ENCODE measurements around the gene LOXL3. TPM values are rescaled to one million over a fixed set of nuclear protein-coding genes. Genes with fewer than 3 reads are reported as not detected.

The LOXL3 gene
- total and polyA plus RNA-seq, 2 experiments from 2014 or later = 11.2 to 13.6 TPM

DNA sequence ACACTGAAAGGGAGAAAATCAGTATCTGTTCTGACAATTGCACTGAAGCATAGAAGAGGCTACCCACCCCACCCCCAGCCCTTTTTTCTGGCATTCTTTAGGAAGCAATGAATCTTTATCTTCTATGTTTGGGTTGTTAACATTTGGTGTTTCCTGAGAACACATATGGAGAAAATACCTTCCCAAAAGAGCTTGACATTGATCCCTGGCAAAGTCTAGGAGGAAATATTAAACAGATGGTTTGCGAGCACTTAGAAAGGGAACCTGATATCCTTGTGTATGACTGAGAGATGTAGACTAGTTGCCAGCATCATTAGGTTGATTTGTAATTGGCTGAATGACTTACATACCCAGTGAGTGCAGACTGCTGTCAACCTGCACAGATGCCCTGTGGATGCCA is 43.7 kb upstream of the LOXL3 start:
- H3K79me2 ChIP-seq = no peaks in the 10 kb centered on the region

GRCh38 chr2:74596584-74596983 is 42.8 kb upstream of the LOXL3 start:
- whole genome bisulfite sequencing (ENCODE audit: low lambda C conversion rate, missing lambda C conversion rate) = 68% methylated on average over 1 of the region's 1 CpG
- peaks cover 7% of the 10 kb centered on the region for H3K27me3 ChIP-seq
- no peaks in the 10 kb centered on the region for H3K9me3 ChIP-seq (ENCODE audit: low read depth)
- no peaks in the 10 kb centered on the region for H3K9me2 ChIP-seq (replicated peaks; ENCODE audit: insufficient read depth)
- no peak overlapping the region for H3K27ac ChIP-seq
- no peaks in the 10 kb centered on the region for H3K36me3 ChIP-seq (replicated peaks; ENCODE audit: insufficient read depth, low read depth)
- DNase-seq (ENCODE audit: low spot score) = no peak
- H3K4me1 ChIP-seq (ENCODE audit: insufficient read depth) = no peaks in the 10 kb centered on the region
- no peaks in the 10 kb centered on the region for H3K79me2 ChIP-seq
- H3K4me2 ChIP-seq = no peak overlapping the region
- H3K4me3 ChIP-seq = no peak overlapping the region
- no peaks in the 10 kb centered on the region for H4K20me1 ChIP-seq (ENCODE audit: insufficient read depth, poor library complexity, severe bottlenecking)
- no peak for TF ChIP-seq EZH2phosphoT487 (IDR thresholded peaks at IDR 0.05; ENCODE audit: low read depth, severe bottlenecking, unreplicated experiment)
- TF ChIP-seq CTCF (IDR thresholded peaks at IDR 0.05; ENCODE audit: poor library complexity) = no peak
- TF ChIP-seq EZH2 (IDR thresholded peaks at IDR 0.05; ENCODE audit: borderline replicate concordance) = no peak
- H2AFZ ChIP-seq = no peak overlapping the region

More for the DNA sequence above, 43.7 kb upstream of the LOXL3 start:
- H2AFZ ChIP-seq = no peak overlapping the region
- DNase-seq (ENCODE audit: low spot score) = peak; percentile 13
- H3K9me2 ChIP-seq (replicated peaks; ENCODE audit: insufficient read depth) = no peaks in the 10 kb centered on the region
- no peak overlapping the region for H3K27ac ChIP-seq
- no peak overlapping the region for H3K4me2 ChIP-seq
- no peaks in the 10 kb centered on the region for H3K9me3 ChIP-seq (ENCODE audit: low read depth)
- no peaks in the 10 kb centered on the region for H3K4me1 ChIP-seq (ENCODE audit: insufficient read depth)
- H4K20me1 ChIP-seq (ENCODE audit: insufficient read depth, poor library complexity, severe bottlenecking) = no peaks in the 10 kb centered on the region
- peaks cover 6% of the 10 kb centered on the region for H3K27me3 ChIP-seq
- no peaks in the 10 kb centered on the region for H3K36me3 ChIP-seq (replicated peaks; ENCODE audit: insufficient read depth, low read depth)
- no peak for TF ChIP-seq CTCF (IDR thresholded peaks at IDR 0.05; ENCODE audit: poor library complexity)
- no peak for TF ChIP-seq EZH2 (IDR thresholded peaks at IDR 0.05; ENCODE audit: borderline replicate concordance)
- TF ChIP-seq EZH2phosphoT487 (IDR thresholded peaks at IDR 0.05; ENCODE audit: low read depth, severe bottlenecking, unreplicated experiment) = no peak
- H3K4me3 ChIP-seq = no peak overlapping the region
- 63% methylated on average over 1 of the region's 1 CpG for WGBS (ENCODE audit: low lambda C conversion rate, missing lambda C conversion rate)

DNA sequence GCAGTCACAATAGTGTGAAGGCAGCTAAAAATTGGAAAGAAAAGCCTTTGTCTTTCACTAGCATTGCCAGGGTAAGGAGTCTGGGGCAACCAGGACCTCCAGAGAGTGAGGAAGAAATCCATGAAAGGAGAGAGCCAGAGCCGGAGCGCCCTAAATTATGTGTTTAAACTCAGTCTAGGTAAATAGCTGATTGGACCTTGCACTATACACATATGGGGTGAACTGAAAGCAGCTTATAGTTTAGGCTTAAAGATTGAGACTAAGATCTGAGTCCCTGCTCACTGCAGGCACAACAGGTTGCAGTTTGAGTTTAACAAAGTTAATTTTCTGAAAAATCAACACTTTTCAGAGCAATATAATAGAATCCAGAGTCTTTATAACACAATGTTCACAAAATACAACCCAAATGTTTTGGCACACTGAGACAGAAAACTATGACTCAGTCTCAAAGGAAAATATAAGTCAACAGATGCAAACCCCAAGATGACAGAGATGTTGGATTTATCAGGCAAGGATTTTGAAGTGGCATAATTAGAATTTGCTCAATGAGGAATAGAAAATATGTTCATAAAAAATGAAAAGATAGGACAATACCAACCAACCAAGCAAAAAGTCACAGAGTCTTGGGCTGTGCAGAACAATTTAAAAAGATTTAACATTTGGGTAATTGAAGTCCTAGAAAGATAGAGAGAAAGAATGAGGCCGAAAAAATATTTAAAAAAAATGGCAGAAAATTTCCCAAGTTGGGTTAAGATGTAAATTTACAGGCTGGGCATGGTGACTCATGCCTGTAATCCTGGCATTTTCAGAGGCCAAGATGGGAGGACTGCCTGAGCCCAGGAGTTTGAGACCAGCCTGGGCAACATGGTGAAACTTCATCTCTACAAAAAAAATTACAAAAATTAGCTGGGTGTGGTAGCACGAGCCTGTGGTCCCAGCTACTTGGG is 40.4 kb upstream of the LOXL3 start:
- no peak overlapping the region for H2AFZ ChIP-seq
- H3K36me3 ChIP-seq (replicated peaks; ENCODE audit: insufficient read depth, low read depth) = no peaks in the 10 kb centered on the region
- no peak overlapping the region for H3K4me2 ChIP-seq
- DNase-seq (ENCODE audit: low spot score) = no peak
- no peaks in the 10 kb centered on the region for H3K9me3 ChIP-seq (ENCODE audit: low read depth)
- H3K4me1 ChIP-seq (ENCODE audit: insufficient read depth) = no peaks in the 10 kb centered on the region
- H4K20me1 ChIP-seq (ENCODE audit: insufficient read depth, poor library complexity, severe bottlenecking) = no peaks in the 10 kb centered on the region
- no peaks in the 10 kb centered on the region for H3K9me2 ChIP-seq (replicated peaks; ENCODE audit: insufficient read depth)
- 82% methylated on average over 4 of the region's 4 CpGs for WGBS (ENCODE audit: low lambda C conversion rate, missing lambda C conversion rate)
- no peak overlapping the region for H3K27ac ChIP-seq
- H3K4me3 ChIP-seq = no peak overlapping the region
- no peaks in the 10 kb centered on the region for H3K79me2 ChIP-seq
- no peak for TF ChIP-seq EZH2 (IDR thresholded peaks at IDR 0.05; ENCODE audit: borderline replicate concordance)
- no peak for TF ChIP-seq EZH2phosphoT487 (IDR thresholded peaks at IDR 0.05; ENCODE audit: low read depth, severe bottlenecking, unreplicated experiment)
- TF ChIP-seq CTCF (IDR thresholded peaks at IDR 0.05; ENCODE audit: poor library complexity) = no peak
- H3K27me3 ChIP-seq = peaks cover 3% of the 10 kb centered on the region

Measured in hepatocyte (in vitro differentiated cells).